ENCODE results near the gene PTPN6.
A peak's percentile ranks its signal among the peaks of the same experiment; 100 is the strongest.

PTPN6 gene

GRCh38 chr12:6923003-6923732 lies 28.0 kb upstream of the PTPN6 start:
- no peak for DNase-seq

GRCh38 chr12:6923851-6924250 lies 27.3 kb upstream of the PTPN6 start:
- no peak for DNase-seq

- no peak for DNase-seq
Measured at GRCh38 chr12:6925239-6925539, 26.0 kb upstream of the PTPN6 start.

- DNase-seq = no peak
Measured at GRCh38 chr12:6925540-6926279, 25.4 kb upstream of the PTPN6 start.

- peak; percentile 27 to 53 for DNase-seq
Measured at GRCh38 chr12:6927379-6928021, 23.7 kb upstream of the PTPN6 start, which contains the start of gene ATN1. Gene ATN1, plus strand, starts transcription at chr12:6927959. Its CDS starts 6,043 bp downstream, at chr12:6934002.

- DNase-seq = no peak
Measured at GRCh38 chr12:6928022-6928702, 23.0 kb upstream of the PTPN6 start.

GRCh38 chr12:6928703-6929407 lies 22.3 kb upstream of the PTPN6 start:
- DNase-seq = no peak

- no peak for DNase-seq
Measured at GRCh38 chr12:6929466-6930452, 21.4 kb upstream of the PTPN6 start.

GRCh38 chr12:6932766-6933165 lies 18.4 kb upstream of the PTPN6 start:
- DNase-seq = no peak

GRCh38 chr12:6934110-6934509 lies 17.0 kb upstream of the PTPN6 start:
- DNase-seq = no peak

GRCh38 chr12:6935371-6936193 lies 15.6 kb upstream of the PTPN6 start:
- no peak for DNase-seq

- DNase-seq = no peak
Measured at GRCh38 chr12:6936194-6936635, 14.9 kb upstream of the PTPN6 start.

- peak in 1 of 2 donors; percentile 59 for DNase-seq
Measured at GRCh38 chr12:6936636-6937480, 14.3 kb upstream of the PTPN6 start.

- DNase-seq = peak; percentile 96
Measured at GRCh38 chr12:6937481-6938352, 13.4 kb upstream of the PTPN6 start.

- no peak for DNase-seq
Measured at GRCh38 chr12:6938353-6939190, 12.6 kb upstream of the PTPN6 start.

GRCh38 chr12:6939191-6939540 lies 12.0 kb upstream of the PTPN6 start:
- DNase-seq = no peak

- DNase-seq = no peak
Measured at GRCh38 chr12:6941267-6941666, 9.9 kb upstream of the PTPN6 start.

- no peak for DNase-seq
Measured at GRCh38 chr12:6941782-6942181, 9.4 kb upstream of the PTPN6 start.
